Activated B cell treated with CpG ODN at 0.5 μM for 24 hours (primary cell): ENCODE results near the gene UBR4. TPM values are rescaled to one million over a fixed set of nuclear protein-coding genes. Genes with fewer than 3 reads are reported as not detected.

Experiments
- ATAC-seq: fragments of 200-7000 bp; cut with Tn5 transposase; one replicate; pipeline ENCODE4 v1.10.0; 2021; ENCODE audit warnings: low read depth, mild to moderate bottlenecking, moderate library complexity
- CTCF ChIA-PET: fragments of 350-600 bp; sonication (Branson Sonifier 250); formaldehyde crosslinking; loops from one replicate; lab custom pipeline; 2021; ENCODE audit warnings: antibody characterized with exemption; lab: Charles Lee
- POLR2A ChIA-PET: fragments of 350-600 bp; sonication (Branson Sonifier 250); formaldehyde crosslinking; loops from one replicate; lab custom pipeline; 2021; ENCODE audit warnings: antibody characterized with exemption; lab: Charles Lee
- DNase-seq: peaks from one replicate; pipeline ENCODE4 v3.0.0; 2022
- H3K27ac Mint-ChIP-seq: one replicate; pipeline ENCODE4 v1.8.0; 2020; ENCODE audit warnings: mixed read lengths
- H3K27me3 Mint-ChIP-seq: one replicate; pipeline ENCODE4 v1.8.0; 2021; ENCODE audit warnings: mixed read lengths
- H3K36me3 Mint-ChIP-seq: one replicate; pipeline ENCODE4 v1.8.0; 2021; ENCODE audit warnings: low read depth, mixed read lengths
- H3K4me1 Mint-ChIP-seq: one replicate; pipeline ENCODE4 v1.8.0; 2021; ENCODE audit warnings: mixed read lengths
- H3K4me3 Mint-ChIP-seq: one replicate; pipeline ENCODE4 v1.8.0; 2020; ENCODE audit warnings: mild to moderate bottlenecking, mixed read lengths
- H3K9me3 Mint-ChIP-seq: one replicate; pipeline ENCODE4 v1.8.0; 2020; ENCODE audit warnings: mixed read lengths
- CTCF ChIP-seq: fragments of 200-600 bp; IDR thresholded peaks from one replicate; pipeline ENCODE4 v1.8.0; 2022; ENCODE audit warnings: antibody characterized with exemption, mild to moderate bottlenecking
- intact Hi-C: fragments of 100-400 bp; cut with micrococcal nuclease; formaldehyde crosslinking; loops from one replicate; pipeline ENCODE4 v1.15.1; 2024
- total RNA-seq: library from RNA; stranded (reverse); gene quantifications from 2 replicates; pipeline ENCODE4 v1.2.3, GENCODE V29; 2022

UBR4 gene
- total RNA-seq, 1 donor from 2014 or later, result 262 TPM

DNA sequence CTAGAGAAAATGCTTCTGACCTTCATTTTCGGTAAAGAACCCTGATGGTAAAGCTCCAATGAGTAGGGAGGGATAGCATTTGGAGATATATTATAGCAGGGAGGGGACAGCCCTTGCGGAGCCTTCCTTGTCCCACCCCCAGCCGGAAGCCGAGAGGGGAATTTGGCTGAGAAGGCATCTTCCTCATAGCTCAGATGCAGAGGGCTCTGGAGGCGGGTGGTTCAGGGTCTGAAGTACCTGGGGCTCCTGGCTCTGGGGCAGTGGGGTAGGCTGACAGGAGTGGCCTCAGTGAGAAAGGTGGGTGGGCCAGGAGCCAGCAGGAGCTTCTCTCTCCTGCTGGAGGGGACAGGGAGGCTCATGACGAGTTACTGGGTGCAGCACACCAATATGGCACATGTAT is 165.6 kb downstream of the UBR4 start:
- Mint-ChIP-seq H3K4me1 (no peaks in the 10 kb centered on the region), H3K9me3 (no peaks in the 10 kb centered on the region), H3K4me3 (no peak overlapping the region), H3K27ac (no peak overlapping the region), H3K27me3 (peaks cover 27% of the 10 kb centered on the region), H3K36me3 (no peaks in the 10 kb centered on the region)
- no peak for DNase-seq
- ChIA-PET POLR2A (no interaction called here), CTCF (no interaction called here)
- no peak for TF ChIP-seq CTCF
- ATAC-seq, result no peak
- intact Hi-C loops, result no loop called here

DNA sequence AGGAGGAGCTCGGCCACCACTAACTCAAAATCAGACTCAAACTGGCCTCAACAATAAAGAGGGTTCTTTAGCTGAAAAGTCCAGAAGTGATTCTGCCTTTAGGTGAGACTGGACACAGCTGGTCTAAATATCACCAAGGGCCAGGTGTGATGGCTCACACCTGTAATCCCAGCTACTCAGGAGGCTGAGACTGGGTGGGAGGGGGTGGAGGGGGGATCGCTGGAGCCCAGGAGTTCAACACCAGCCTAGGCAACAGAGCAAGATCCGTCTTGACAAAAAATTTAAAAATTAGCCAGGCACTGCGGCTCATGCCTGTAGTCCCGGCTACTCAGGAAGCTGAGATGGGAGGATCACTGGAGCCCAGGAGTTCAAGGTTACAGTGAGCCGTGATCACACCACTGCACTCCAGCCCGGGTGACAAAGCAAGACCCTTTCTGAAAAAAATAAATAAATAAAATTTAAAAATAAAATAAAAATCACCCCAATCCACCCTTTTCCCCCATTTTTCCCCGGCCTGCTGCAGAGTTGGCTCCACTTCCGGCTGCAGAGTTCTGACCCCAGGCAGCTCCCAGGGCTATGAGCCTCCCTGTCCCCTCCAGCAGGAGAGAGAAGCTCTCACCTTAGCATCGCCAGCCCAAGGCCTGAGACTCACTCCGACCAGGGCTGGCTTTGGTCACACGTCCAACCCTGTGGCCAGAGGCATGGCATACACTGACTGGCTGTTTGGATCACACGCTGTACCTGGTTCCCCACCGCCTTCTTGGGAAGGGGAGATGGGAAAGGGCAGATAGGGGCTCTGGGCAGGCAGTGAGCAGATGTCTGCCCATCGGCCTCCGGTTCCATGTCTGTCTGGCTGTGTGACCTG is 166.3 kb downstream of the UBR4 start:
- no peaks in the 10 kb centered on the region for H3K36me3 Mint-ChIP-seq
- no peaks in the 10 kb centered on the region for H3K4me1 Mint-ChIP-seq
- no peak overlapping the region for H3K27ac Mint-ChIP-seq
- ATAC-seq (no peak), DNase-seq (no peak)
- POLR2A ChIA-PET, result interaction anchor here (0.6 kb wide), 1 partner anchor 94 kb away, joined by 3 read pairs; no protein-coding TSS in a partner anchor
- intact Hi-C loops, result no loop called here
- CTCF ChIA-PET, result no interaction called here
- no peak overlapping the region for H3K4me3 Mint-ChIP-seq
- peaks cover 27% of the 10 kb centered on the region for H3K27me3 Mint-ChIP-seq
- no peak for TF ChIP-seq CTCF
- H3K9me3 Mint-ChIP-seq, result no peaks in the 10 kb centered on the region

DNA sequence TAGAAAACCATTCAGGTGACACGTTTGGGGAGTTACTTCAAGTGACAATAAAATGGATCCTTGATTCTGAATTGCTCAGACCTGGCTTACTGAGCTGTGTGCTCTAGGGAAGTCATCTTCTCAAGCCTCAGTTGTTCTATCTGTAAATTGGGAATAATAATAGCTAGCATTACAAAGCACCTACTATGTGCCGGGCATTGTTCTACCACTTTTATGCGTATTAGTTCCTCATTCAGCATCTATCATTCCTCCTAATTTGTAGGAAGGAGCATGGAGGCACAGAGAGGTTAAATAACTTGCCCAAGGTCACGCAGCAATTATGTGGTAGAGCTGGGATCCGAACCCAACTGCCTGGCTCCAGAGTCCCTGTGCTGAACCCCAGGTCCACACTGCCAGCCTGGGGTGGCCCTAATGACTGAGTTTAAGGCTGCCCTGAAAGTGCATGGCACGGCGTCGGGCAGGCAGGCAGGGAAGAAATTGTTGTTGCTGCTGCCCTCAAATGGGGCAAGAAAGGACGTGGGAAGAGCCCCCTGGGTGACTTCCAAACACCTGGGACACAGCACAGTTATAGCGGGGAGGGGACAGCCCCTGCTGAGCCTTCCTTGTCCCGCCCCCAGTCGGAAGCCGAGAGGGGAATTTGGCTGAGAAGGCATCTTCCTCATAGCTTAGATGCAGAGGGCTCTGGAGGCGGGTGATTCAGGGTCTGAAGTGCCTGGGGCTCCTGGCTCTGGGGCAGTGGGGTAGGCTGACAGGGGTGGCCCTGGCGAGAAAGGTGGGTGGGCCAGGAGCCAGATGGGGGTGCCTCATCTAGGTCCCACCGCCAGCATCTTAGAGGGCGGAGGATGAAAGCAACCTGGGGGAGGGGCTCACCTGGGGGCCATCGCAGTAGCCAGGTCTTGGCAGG is 167.1 kb downstream of the UBR4 start:
- ATAC-seq (no peak), DNase-seq (no peak)
- intact Hi-C loops, result no loop called here
- Mint-ChIP-seq H3K27ac (no peak overlapping the region), H3K27me3 (peaks cover 29% of the 10 kb centered on the region), H3K4me3 (no peak overlapping the region), H3K4me1 (no peaks in the 10 kb centered on the region), H3K9me3 (no peaks in the 10 kb centered on the region), H3K36me3 (no peaks in the 10 kb centered on the region)
- POLR2A ChIA-PET, result interaction anchor here (0.6 kb wide), 1 partner anchor 93 kb away, joined by 3 read pairs; no protein-coding TSS in a partner anchor
- TF ChIP-seq CTCF, result no peak
- CTCF ChIA-PET, result no interaction called here

DNA sequence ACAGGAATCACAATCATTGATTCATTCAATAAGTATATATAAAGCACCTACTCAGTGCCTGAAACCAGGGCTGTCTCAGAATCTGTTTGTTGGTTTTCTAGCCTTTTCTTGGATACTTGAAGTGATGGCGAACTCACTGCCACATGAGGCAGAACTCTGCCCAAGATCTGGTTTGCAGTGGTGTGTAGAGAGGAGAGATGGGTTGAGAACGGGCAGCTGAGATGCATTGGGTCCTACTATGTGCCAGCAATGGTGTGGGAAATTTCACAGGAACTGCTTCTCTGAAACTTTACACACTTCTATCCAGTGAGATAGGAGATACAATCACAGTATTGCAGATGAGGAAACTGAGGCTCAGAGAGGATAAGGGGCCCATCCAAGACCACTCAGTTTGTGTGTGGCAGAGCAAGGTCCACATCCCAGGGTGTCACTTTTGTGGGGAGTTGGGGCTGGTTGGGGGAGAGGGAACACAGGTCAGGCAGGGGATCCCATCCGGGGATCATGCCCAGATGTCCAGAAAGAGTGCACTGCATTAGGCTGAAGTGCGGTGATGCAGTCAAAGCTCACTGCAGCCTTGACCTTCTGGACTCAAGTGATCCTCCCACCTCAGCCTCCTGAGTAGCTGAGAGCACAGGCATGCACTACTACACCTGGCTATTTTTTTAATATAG is 169.9 kb downstream of the UBR4 start:
- Mint-ChIP-seq H3K36me3 (no peaks in the 10 kb centered on the region), H3K27me3 (peaks cover 29% of the 10 kb centered on the region), H3K4me1 (no peaks in the 10 kb centered on the region), H3K27ac (no peak overlapping the region), H3K9me3 (no peaks in the 10 kb centered on the region), H3K4me3 (no peak overlapping the region)
- DNase-seq, result no peak
- ChIA-PET CTCF (interaction anchor here (1.6 kb wide), 1 partner anchor 133 kb away, joined by 3 read pairs; no protein-coding TSS in a partner anchor), POLR2A (no interaction called here)
- intact Hi-C loops, result no loop called here
- ATAC-seq, result no peak
- TF ChIP-seq CTCF, result no peak
